WERI-Rb-1 (cell line): ENCODE measurements around the gene SLC9A1.
"Not testable (repeated sequence)": the region's sequence is repeated elsewhere in the genome, so short reads cannot be mapped to it uniquely, and the experiment has no call there.

ENCODE experiments used
- DNase-seq: peaks from one replicate; pipeline ENCODE4 v3.0.0-alpha.2; 2020
- H3K27ac ChIP-seq: fragments of 250-450 bp; sonication (Bioruptor Pico); 2 replicates; pipeline ENCODE4 v1.5.1; 2020; ENCODE audit warnings: mild to moderate bottlenecking, moderate library complexity
- H3K27me3 ChIP-seq: fragments of 250-450 bp; sonication (Bioruptor Pico); 2 replicates; pipeline ENCODE4 v1.5.1; 2021; ENCODE audit warnings: mild to moderate bottlenecking, low read depth, moderate library complexity; ENCODE audit not compliant: insufficient read depth, severe bottlenecking
- H3K36me3 ChIP-seq: fragments of 250-450 bp; sonication (Bioruptor Pico); 2 replicates; pipeline ENCODE4 v1.5.1; 2020; ENCODE audit warnings: mild to moderate bottlenecking, moderate library complexity
- H3K4me3 ChIP-seq: 2 replicates; pipeline ENCODE4 v1.5.1; 2011; ENCODE audit warnings: low read depth, mild to moderate bottlenecking, control low read depth, low read length
- H3K9me3 ChIP-seq: fragments of 250-450 bp; sonication (Bioruptor Pico); 2 replicates; pipeline ENCODE4 v1.5.1; 2021; ENCODE audit warnings: mild to moderate bottlenecking, moderate library complexity; ENCODE audit not compliant: severe bottlenecking
- TF ChIP-seq, protein P1 (sequence below): IDR thresholded peaks from 2 replicates; pipeline ENCODE4 v1.5.1; 2011; ENCODE audit warnings: low read depth, mild to moderate bottlenecking, control low read depth, inconsistent platforms, low read length

SLC9A1 gene

DNA sequence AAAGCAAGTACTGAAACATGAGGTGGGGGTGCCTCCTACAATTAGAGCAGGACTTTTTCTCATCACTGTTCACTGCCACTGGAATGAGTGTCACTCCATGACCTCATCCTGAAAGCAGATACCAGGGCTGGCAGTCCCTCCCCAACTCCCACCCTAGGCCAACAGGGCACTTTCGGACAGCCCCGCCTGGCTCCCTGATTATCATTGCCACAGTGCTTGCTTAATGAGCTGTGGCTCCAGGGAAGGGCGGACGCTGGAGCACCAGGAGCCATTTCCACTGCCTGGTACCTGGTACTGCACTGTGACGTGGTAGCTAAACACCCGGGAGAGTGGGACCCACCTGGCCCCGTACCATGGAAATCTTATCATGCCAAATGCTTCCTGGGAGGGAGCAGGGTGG lies 22.3 kb downstream of the SLC9A1 start:
- no peak for DNase-seq
- H3K4me3 ChIP-seq, result no peak overlapping the region
- no peaks in the 10 kb centered on the region for H3K9me3 ChIP-seq
- TF ChIP-seq, protein P1, sequence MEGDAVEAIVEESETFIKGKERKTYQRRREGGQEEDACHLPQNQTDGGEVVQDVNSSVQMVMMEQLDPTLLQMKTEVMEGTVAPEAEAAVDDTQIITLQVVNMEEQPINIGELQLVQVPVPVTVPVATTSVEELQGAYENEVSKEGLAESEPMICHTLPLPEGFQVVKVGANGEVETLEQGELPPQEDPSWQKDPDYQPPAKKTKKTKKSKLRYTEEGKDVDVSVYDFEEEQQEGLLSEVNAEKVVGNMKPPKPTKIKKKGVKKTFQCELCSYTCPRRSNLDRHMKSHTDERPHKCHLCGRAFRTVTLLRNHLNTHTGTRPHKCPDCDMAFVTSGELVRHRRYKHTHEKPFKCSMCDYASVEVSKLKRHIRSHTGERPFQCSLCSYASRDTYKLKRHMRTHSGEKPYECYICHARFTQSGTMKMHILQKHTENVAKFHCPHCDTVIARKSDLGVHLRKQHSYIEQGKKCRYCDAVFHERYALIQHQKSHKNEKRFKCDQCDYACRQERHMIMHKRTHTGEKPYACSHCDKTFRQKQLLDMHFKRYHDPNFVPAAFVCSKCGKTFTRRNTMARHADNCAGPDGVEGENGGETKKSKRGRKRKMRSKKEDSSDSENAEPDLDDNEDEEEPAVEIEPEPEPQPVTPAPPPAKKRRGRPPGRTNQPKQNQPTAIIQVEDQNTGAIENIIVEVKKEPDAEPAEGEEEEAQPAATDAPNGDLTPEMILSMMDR, result no peak
- H3K36me3 ChIP-seq, result peaks cover 2% of the 10 kb centered on the region; the same call in 1 of the 2 replicates
- no peaks in the 10 kb centered on the region for H3K27me3 ChIP-seq
- no peak overlapping the region for H3K27ac ChIP-seq

DNA sequence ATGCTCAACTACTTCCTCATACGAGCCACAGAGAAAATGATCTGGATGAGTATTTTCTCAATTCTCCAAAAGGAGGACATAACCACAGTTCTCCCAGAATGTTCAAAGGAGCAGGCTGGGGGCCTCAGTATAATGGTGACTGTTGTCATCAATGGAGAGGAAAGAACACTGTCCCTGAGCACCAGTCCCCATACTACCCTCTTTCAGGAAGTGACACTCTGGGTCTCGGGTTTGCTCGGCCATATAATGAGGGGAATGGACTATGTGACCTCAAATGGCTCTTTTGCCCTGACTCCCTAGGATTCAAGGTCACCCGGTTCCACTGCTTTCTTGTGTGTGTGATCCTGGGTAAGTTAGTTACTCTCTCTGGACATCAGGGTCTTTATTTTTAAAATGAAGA lies 22.8 kb downstream of the SLC9A1 start:
- no peak for DNase-seq
- Histone ChIP-seq H3K9me3 (no peaks in the 10 kb centered on the region), H3K27me3 (no peaks in the 10 kb centered on the region), H3K27ac (no peak overlapping the region), H3K4me3 (no peak overlapping the region), H3K36me3 (peaks cover 2% of the 10 kb centered on the region; the same call in 1 of the 2 replicates)
- TF ChIP-seq, protein P1, result no peak

DNA sequence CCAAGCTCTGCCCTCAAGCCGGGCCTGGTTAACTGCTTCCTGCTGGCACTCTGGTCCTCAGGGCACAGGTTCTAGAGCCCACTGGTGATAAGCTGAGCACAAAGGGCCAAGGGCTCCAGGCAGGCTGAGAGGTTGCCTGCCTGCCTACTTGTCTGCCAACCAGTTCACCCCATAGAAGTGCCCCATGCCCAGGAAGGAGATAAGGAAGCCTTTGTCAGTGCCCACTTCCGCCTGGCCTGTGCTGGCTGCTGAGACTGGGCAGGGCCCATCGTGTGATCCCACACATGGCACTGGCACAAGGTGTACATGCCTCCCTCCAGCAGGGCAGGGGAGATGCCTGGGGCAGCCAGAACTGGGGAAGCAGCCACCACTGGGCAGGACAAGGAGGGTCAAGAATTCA lies 24.1 kb downstream of the SLC9A1 start:
- H3K27me3 ChIP-seq, result no peaks in the 10 kb centered on the region
- peaks cover 2% of the 10 kb centered on the region; the same call in 1 of the 2 replicates for H3K36me3 ChIP-seq
- TF ChIP-seq, protein P1, result no peak
- no peak for DNase-seq
- no peak overlapping the region for H3K4me3 ChIP-seq
- no peaks in the 10 kb centered on the region for H3K9me3 ChIP-seq
- no peak overlapping the region for H3K27ac ChIP-seq

DNA sequence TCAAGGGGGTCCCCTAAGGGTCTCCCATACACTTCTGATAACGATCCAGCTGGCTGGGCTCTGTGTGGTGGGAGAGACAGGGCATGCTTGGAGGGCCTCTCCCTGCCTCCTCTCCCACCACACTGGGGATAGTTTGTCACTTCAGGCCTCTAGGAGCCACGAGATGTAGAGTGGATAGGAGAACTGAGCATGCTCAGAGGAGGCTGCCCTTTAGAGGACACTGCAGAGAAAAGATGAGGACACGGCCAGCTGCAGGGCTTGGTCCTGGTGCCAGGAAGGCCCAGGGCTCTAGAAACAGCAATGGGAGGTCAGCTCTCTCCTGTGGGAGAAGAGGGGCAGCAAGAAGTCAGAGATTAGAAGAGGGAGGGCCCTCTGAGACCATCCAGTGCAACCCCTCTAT lies 25.7 kb downstream of the SLC9A1 start:
- Histone ChIP-seq H3K27ac (no peak overlapping the region), H3K36me3 (no peaks in the 10 kb centered on the region), H3K27me3 (no peaks in the 10 kb centered on the region), H3K4me3 (no peak overlapping the region), H3K9me3 (no peaks in the 10 kb centered on the region)
- TF ChIP-seq, protein P1, result no peak
- DNase-seq, result no peak

DNA sequence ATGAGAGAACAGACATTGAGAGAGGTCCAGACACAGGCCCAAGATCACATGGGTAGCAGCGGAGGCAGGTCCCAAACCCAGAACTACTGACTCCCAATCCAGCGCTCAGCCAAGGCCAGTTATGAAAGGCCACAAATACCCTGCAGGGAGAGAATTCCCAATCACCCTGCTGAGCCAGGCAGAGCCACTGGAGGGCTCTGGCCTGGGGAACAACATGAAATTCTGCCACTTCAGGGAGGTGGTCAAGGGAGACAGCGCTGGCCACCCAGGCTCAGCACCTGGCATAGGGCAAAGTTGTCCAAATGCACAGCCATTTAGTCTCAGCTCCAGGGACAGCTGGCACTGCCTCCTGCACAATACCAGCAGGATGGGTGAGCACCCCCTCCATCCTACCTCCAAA lies 27.5 kb downstream of the SLC9A1 start:
- Histone ChIP-seq H3K27ac (no peak overlapping the region), H3K9me3 (no peaks in the 10 kb centered on the region), H3K4me3 (no peak overlapping the region), H3K36me3 (no peaks in the 10 kb centered on the region), H3K27me3 (no peaks in the 10 kb centered on the region)
- DNase-seq, result no peak
- TF ChIP-seq, protein P1, result peak; percentile 47

DNA sequence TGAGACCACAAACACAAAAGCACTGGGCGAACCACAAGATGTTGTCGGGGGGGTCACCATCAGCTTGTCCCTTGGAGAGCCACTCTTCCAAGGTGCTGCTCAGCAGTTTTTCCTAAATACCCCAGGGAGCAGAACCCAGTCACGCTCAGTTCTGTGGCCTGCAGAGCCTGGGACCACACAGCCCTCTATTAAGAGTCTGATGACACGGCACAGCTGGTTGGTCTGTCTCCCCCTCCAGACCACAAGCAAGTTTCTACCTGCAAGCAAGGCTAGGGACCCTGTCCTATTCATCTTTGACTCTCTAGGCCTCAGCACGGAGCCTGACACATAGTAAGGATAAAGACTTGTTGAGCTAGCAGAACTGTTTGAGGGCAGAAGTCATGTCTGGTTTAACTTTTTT lies 28.5 kb downstream of the SLC9A1 start:
- H3K9me3 ChIP-seq, result no peaks in the 10 kb centered on the region
- H3K36me3 ChIP-seq, result no peaks in the 10 kb centered on the region
- H3K4me3 ChIP-seq, result no peak overlapping the region
- no peak overlapping the region for H3K27ac ChIP-seq
- no peaks in the 10 kb centered on the region for H3K27me3 ChIP-seq
- DNase-seq, result no peak
- TF ChIP-seq, protein P1, result no peak

DNA sequence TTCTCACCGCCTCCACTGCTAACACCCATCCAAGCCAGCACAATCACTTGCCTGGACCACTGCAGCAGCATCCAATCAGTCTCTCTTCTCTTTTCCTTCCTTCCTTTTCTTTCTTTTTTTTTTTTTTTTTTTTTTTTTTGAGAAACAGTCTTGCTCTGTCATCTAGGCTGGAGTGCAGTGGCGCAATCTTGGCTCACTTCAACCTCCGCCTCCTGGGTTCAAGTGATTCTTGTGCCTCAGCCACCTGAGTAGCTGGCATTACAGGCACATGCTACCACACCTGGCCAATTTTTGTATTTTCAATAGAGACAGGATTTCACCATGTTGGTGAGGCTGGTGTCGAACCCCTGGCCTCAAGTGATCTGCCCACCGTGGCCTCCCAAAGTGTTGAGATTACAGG lies 29.8 kb downstream of the SLC9A1 start:
- not testable (repeated sequence) for H3K27ac ChIP-seq, H3K4me3 ChIP-seq, H3K9me3 ChIP-seq, DNase-seq, H3K36me3 ChIP-seq, H3K27me3 ChIP-seq
